Measurements from ENCODE around the gene STIP1.

DNA sequence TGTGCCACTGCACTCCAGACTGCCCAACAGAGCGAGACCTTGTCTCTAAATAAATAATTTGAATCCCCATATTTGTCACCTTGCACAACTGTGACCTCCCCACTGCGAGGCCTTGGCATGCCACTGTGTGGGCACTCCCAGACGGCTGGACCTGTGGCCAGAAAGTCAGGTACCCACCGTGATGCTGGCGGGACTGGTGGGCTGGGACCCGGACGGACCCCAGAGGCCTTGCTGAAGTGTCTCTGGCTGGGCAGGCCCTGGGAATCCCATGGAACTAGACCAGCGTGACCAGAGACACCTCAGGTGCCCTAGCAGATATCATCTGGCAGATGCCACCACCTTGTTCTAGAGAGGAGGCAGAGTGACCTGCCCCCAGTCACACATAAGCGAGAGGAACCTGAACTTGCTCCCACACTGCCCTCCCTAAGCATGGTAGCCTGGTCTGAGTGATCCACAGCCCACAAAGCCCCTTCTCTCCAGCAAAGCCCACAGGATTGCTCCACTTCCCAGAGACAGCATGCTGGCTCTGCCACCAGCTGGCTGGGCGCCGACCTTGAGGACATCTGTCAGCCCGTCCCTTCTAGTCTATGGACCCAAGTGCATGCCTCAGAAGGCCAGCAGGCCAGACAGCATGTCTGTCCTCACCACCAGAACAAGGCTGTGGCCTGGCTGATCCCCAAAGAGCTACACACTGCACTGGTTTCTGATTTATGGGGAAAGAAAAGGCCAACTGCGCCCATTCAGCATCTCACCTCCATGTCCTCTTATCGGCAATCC is 29.5 kb upstream of the STIP1 start:
- TF ChIP-seq POLR2A (IDR thresholded peaks at IDR 0.05; ENCODE audit: low read length) (no peak), GATA1 (IDR thresholded peaks at IDR 0.05; ENCODE audit: low read depth, low read length) (no peak)

Measured in erythroblast (primary cell).